ENCODE results near the gene FOXP1. TPM values are rescaled to one million over a fixed set of nuclear protein-coding genes. Genes with fewer than 3 reads are reported as not detected.

FOXP1 gene
- total RNA-seq, 2 donors from 2014 or later: 41.7 to 94.3 TPM

DNA sequence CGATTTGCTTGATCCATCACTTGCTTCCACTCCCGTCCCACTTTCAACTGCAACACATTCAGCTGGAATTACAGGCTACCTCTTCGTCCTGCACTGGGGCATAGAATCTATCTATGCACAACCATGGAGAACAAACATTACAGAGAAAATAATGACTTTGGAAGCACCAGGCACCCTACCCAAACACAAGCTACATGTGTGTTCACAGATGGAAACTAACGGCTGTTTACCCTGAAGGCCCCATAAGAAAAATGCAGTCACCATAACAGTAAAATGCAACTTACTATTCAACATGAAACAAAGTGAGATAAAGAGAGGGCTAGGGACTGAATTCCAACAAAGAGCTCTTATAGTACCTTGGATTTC, 496.8 kb downstream of the FOXP1 start:
- TF ChIP-seq, protein P1, sequence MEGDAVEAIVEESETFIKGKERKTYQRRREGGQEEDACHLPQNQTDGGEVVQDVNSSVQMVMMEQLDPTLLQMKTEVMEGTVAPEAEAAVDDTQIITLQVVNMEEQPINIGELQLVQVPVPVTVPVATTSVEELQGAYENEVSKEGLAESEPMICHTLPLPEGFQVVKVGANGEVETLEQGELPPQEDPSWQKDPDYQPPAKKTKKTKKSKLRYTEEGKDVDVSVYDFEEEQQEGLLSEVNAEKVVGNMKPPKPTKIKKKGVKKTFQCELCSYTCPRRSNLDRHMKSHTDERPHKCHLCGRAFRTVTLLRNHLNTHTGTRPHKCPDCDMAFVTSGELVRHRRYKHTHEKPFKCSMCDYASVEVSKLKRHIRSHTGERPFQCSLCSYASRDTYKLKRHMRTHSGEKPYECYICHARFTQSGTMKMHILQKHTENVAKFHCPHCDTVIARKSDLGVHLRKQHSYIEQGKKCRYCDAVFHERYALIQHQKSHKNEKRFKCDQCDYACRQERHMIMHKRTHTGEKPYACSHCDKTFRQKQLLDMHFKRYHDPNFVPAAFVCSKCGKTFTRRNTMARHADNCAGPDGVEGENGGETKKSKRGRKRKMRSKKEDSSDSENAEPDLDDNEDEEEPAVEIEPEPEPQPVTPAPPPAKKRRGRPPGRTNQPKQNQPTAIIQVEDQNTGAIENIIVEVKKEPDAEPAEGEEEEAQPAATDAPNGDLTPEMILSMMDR (conservative IDR thresholded peaks at IDR 0.05): no peak
- H3K4me3 Mint-ChIP-seq: no peak overlapping the region

DNA sequence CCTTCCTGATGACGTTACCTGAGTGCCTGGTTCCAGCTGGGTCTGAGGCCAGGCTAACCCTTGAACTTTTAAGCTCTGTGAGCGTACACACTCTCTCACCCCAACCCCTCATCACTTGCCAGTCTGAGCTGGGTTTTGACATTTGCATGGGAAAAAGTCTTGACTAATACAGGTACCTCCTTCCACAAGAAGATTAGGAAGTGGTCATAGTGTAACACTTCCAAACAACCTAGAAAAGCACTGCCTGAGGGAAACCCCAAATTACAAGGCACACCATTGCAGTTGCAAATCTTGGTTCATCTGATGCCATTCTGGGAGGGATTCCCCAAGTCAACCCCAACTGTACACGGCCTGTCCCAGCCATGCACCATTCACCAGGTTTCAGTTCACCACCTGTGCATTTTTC, 499.8 kb downstream of the FOXP1 start:
- H3K27ac ChIP-seq (ENCODE audit: low read depth, low read length): no peak overlapping the region
- no peaks in the 10 kb centered on the region for H3K27me3 Mint-ChIP-seq (ENCODE audit: insufficient read depth)
- WGBS, 2 experiments (ENCODE audit: insufficient coverage in 1 of 2, insufficient read length in 1 of 2): 92% methylated on average over 3 of the region's 3 CpGs
- peaks cover 5% of the 10 kb centered on the region for H3K36me3 Mint-ChIP-seq (ENCODE audit: low read depth)
- H3K4me1 ChIP-seq (ENCODE audit: control insufficient read depth, insufficient read depth, low read length): no peaks in the 10 kb centered on the region
- no peak overlapping the region for H3K4me3 ChIP-seq (ENCODE audit: low read length)
- H3K27ac Mint-ChIP-seq: peak overlapping the region; percentile 8
- H3K36me3 ChIP-seq (ENCODE audit: control insufficient read depth, insufficient read depth, low read length): no peaks in the 10 kb centered on the region
- no peaks in the 10 kb centered on the region for H3K27me3 ChIP-seq (ENCODE audit: control insufficient read depth, insufficient read depth, low read length, poor library complexity, severe bottlenecking)
- H3K9me3 Mint-ChIP-seq: no peaks in the 10 kb centered on the region
- TF ChIP-seq, protein P1 (conservative IDR thresholded peaks at IDR 0.05): no peak
- H3K9me3 ChIP-seq (ENCODE audit: control insufficient read depth, low read length): no peaks in the 10 kb centered on the region
- H3K4me1 Mint-ChIP-seq: peaks cover 32% of the 10 kb centered on the region
- H3K4me3 Mint-ChIP-seq: no peak overlapping the region
- H3K9ac ChIP-seq (ENCODE audit: extremely low read depth, low read length, poor library complexity, severe bottlenecking): no peak overlapping the region
- no peak for DNase-seq

More for the DNA sequence above, 496.8 kb downstream of the FOXP1 start:
- Mint-ChIP-seq H3K27me3 (ENCODE audit: insufficient read depth) (no peaks in the 10 kb centered on the region), H3K36me3 (ENCODE audit: low read depth) (peaks cover 7% of the 10 kb centered on the region), H3K4me1 (peaks cover 28% of the 10 kb centered on the region), H3K27ac (peak overlapping the region; percentile 23), H3K9me3 (no peaks in the 10 kb centered on the region)
- Histone ChIP-seq H3K9me3 (ENCODE audit: control insufficient read depth, low read length) (no peaks in the 10 kb centered on the region), H3K4me1 (ENCODE audit: control insufficient read depth, insufficient read depth, low read length) (no peaks in the 10 kb centered on the region), H3K9ac (ENCODE audit: extremely low read depth, low read length, poor library complexity, severe bottlenecking) (no peak overlapping the region), H3K36me3 (ENCODE audit: control insufficient read depth, insufficient read depth, low read length) (no peaks in the 10 kb centered on the region), H3K27ac (ENCODE audit: low read depth, low read length) (no peak overlapping the region), H3K4me3 (ENCODE audit: low read length) (no peak overlapping the region), H3K27me3 (ENCODE audit: control insufficient read depth, insufficient read depth, low read length, poor library complexity, severe bottlenecking) (no peaks in the 10 kb centered on the region)
- WGBS, 2 experiments (ENCODE audit: insufficient coverage in 1 of 2, insufficient read length in 1 of 2): 92 to 100% methylated on average over 3 to 4 of the region's 4 CpGs
- DNase-seq: no peak

DNA sequence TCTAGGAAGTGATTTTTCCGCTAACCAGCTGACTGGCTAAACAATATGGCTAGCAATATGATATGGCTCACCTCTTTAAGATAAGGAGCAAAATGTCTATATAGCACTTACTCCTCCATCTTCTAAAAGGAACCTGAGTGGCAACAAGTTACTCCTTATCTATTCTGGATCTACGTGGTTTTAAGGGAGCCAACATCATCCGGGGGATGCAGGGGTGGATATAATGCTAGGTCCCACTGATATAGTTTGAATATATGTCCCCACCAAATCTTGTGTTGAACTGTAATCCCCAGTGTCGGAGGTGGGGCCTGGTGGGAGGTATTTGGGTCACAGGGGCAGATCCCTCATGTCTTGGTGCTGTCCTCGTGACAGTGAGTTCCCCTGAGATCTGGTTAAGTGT, 500.7 kb downstream of the FOXP1 start:
- Histone ChIP-seq H3K4me1 (ENCODE audit: control insufficient read depth, insufficient read depth, low read length) (no peaks in the 10 kb centered on the region), H3K4me3 (ENCODE audit: low read length) (no peak overlapping the region), H3K9me3 (ENCODE audit: control insufficient read depth, low read length) (no peaks in the 10 kb centered on the region), H3K9ac (ENCODE audit: extremely low read depth, low read length, poor library complexity, severe bottlenecking) (no peak overlapping the region), H3K36me3 (ENCODE audit: control insufficient read depth, insufficient read depth, low read length) (no peaks in the 10 kb centered on the region), H3K27me3 (ENCODE audit: control insufficient read depth, insufficient read depth, low read length, poor library complexity, severe bottlenecking) (no peaks in the 10 kb centered on the region), H3K27ac (ENCODE audit: low read depth, low read length) (no peak overlapping the region)
- peaks cover 5% of the 10 kb centered on the region for H3K36me3 Mint-ChIP-seq (ENCODE audit: low read depth)
- TF ChIP-seq, protein P1 (conservative IDR thresholded peaks at IDR 0.05): no peak
- H3K4me1 Mint-ChIP-seq: peaks cover 23% of the 10 kb centered on the region
- WGBS, 2 experiments (ENCODE audit: insufficient coverage in 1 of 2, insufficient read length in 1 of 2): 94 to 100% methylated on average over 2 to 5 of the region's 5 CpGs
- no peaks in the 10 kb centered on the region for H3K27me3 Mint-ChIP-seq (ENCODE audit: insufficient read depth)
- no peaks in the 10 kb centered on the region for H3K9me3 Mint-ChIP-seq
- H3K4me3 Mint-ChIP-seq: no peak overlapping the region
- H3K27ac Mint-ChIP-seq: no peak overlapping the region
- DNase-seq: no peak
